SK-N-SH (cell line): ENCODE measurements around the gene C1GALT1. TPM values are rescaled to one million over a fixed set of nuclear protein-coding genes. Genes with fewer than 3 reads are reported as not detected.

Experiments used
- CTCF ChIA-PET: fragments of 300-600, 350-600 bp; formaldehyde crosslinking; extraction: SDS; loops from one replicate; lab custom pipeline; 2021; lab: Yijun Ruan, JAX
- POLR2A ChIA-PET: fragments of 350-600 bp; sonication (Branson Sonifier 250); formaldehyde crosslinking; extraction: SDS; loops from one replicate; lab custom pipeline; 2020; ENCODE audit warnings: antibody characterized with exemption, inconsistent platforms; lab: Yijun Ruan, JAX
- DNase-seq: peaks from one replicate; pipeline ENCODE4 v3.0.0; 2012
- H2AFZ ChIP-seq: fragments of 200-600 bp; sonication (generic); 2 replicates; pipeline ENCODE4 v1.8.1; 2016; ENCODE audit warnings: antibody characterized with exemption, mild to moderate bottlenecking, low read depth
- H3F3A ChIP-seq: fragments of 200-600 bp; sonication (generic); replicated peaks from 2 replicates; pipeline ENCODE3; 2016; ENCODE audit warnings: antibody characterized with exemption, mild to moderate bottlenecking; ENCODE audit not compliant: insufficient read depth
- H3K27ac ChIP-seq, 2 experiments: fragments of 200-500 bp in 1 of 2; fragments of 200-600 bp in 1 of 2; sonication (Bioruptor generic) in 1 of 2; sonication (generic), shearing (Covaris generic) in 1 of 2; 2 replicates each; pipeline versions ENCODE4 v1.5.1 to v1.6.1; 2014 to 2016; ENCODE audit warnings: low read depth in 2 of 2, inconsistent platforms in 1 of 2, low read length in 1 of 2, mild to moderate bottlenecking in 1 of 2, mixed read lengths in 1 of 2
- H3K27me3 ChIP-seq: fragments of 200-600 bp; sonication (generic), shearing (Covaris generic); 2 replicates; pipeline ENCODE4 v1.6.1; 2016; ENCODE audit warnings: mixed run types; ENCODE audit not compliant: insufficient read depth
- H3K36me3 ChIP-seq, 2 experiments: fragments of 200-500 bp in 1 of 2; fragments of 200-600 bp in 1 of 2; sonication (Bioruptor generic) in 1 of 2; sonication (generic) in 1 of 2; replicated peaks in 1 of 2; 2 replicates each; pipeline versions ENCODE3 to v1.5.1; 2014 to 2016; ENCODE audit warnings: low read length in 1 of 2, mild to moderate bottlenecking in 1 of 2; ENCODE audit not compliant: insufficient read depth in 2 of 2, control insufficient read depth in 1 of 2
- H3K4me1 ChIP-seq, 2 experiments: fragments of 200-500 bp in 1 of 2; fragments of 200-600 bp in 1 of 2; sonication (Bioruptor generic) in 1 of 2; sonication (generic), shearing (Covaris generic) in 1 of 2; 2 replicates each; pipeline versions ENCODE4 v1.5.1 to v1.6.1; 2014 to 2016; ENCODE audit warnings: low read depth in 1 of 2, low read length in 1 of 2, mixed run types in 1 of 2; ENCODE audit not compliant: insufficient read depth in 2 of 2, control insufficient read depth in 1 of 2
- H3K4me2 ChIP-seq: fragments of 200-600 bp; sonication (generic), shearing (Covaris generic); 2 replicates; pipeline ENCODE4 v1.6.1; 2017; ENCODE audit warnings: mixed run types
- H3K4me3 ChIP-seq, 2 experiments: fragments of 200-500 bp in 1 of 2; fragments of 200-600 bp in 1 of 2; sonication (Bioruptor generic) in 1 of 2; sonication (generic), shearing (Covaris generic) in 1 of 2; 2 replicates each; pipeline versions ENCODE4 v1.5.1 to v1.8.1; 2014 to 2016; ENCODE audit warnings: low read depth in 2 of 2, inconsistent platforms in 1 of 2, low read length in 1 of 2, mild to moderate bottlenecking in 1 of 2, mixed read lengths in 1 of 2, moderate library complexity in 1 of 2
- H3K79me2 ChIP-seq: fragments of 200-600 bp; sonication (generic); 2 replicates; pipeline ENCODE4 v1.8.1; 2017; ENCODE audit warnings: mild to moderate bottlenecking; ENCODE audit not compliant: insufficient read depth
- H3K9ac ChIP-seq: fragments of 200-600 bp; sonication (generic); 2 replicates; pipeline ENCODE4 v1.6.1; 2017; ENCODE audit warnings: mixed run types
- H3K9me2 ChIP-seq: fragments of 200-600 bp; sonication (generic); 2 replicates; pipeline ENCODE4 v1.6.1; 2017; ENCODE audit warnings: mixed run types
- H3K9me3 ChIP-seq: fragments of 200-600 bp; sonication (generic); 2 replicates; pipeline ENCODE4 v1.6.1; 2017; ENCODE audit warnings: mixed run types, mild to moderate bottlenecking, moderate library complexity
- H4K20me1 ChIP-seq: fragments of 200-600 bp; sonication (generic); 2 replicates; pipeline ENCODE4 v1.6.1; 2017; ENCODE audit warnings: mild to moderate bottlenecking, mixed run types; ENCODE audit not compliant: insufficient read depth
- CHD2 ChIP-seq: fragments of 150-350 bp; IDR thresholded peaks from 2 replicates; pipeline ENCODE4 v1.6.1; 2018; ENCODE audit warnings: low read length; ENCODE audit not compliant: partially characterized antibody
- ELF1 ChIP-seq: IDR thresholded peaks from 2 replicates; pipeline ENCODE4 v1.4.0; 2012
- EZH2phosphoT487 ChIP-seq: fragments of 200-600 bp; sonication (generic); IDR thresholded peaks from 2 replicates; pipeline ENCODE4 v1.6.1; 2017; ENCODE audit warnings: low read depth, mixed run types, mild to moderate bottlenecking, antibody characterized with exemption, moderate library complexity, borderline replicate concordance
- FOSL2 ChIP-seq: IDR thresholded peaks from 2 replicates; pipeline ENCODE4 v1.4.0; 2012; ENCODE audit warnings: low read depth, mild to moderate bottlenecking, moderate library complexity, borderline replicate concordance
- FOXM1 ChIP-seq: IDR thresholded peaks from 2 replicates; pipeline ENCODE4 v1.4.0; 2012; ENCODE audit warnings: low read depth, mild to moderate bottlenecking
- GABPA ChIP-seq: IDR thresholded peaks from 2 replicates; pipeline ENCODE4 v1.4.0; 2012; ENCODE audit warnings: low read depth, mild to moderate bottlenecking
- GATA2 ChIP-seq: sonication (generic); formaldehyde crosslinking; IDR thresholded peaks from 2 replicates; pipeline ENCODE4 v1.5.0; 2020; ENCODE audit warnings: mild to moderate bottlenecking, missing genetic modification reagents
- POLR2AphosphoS5 ChIP-seq: IDR thresholded peaks from 2 replicates; pipeline ENCODE4 v1.6.1; 2012; ENCODE audit warnings: low read depth, low read length
- RFX5 ChIP-seq: IDR thresholded peaks from 2 replicates; pipeline ENCODE4 v1.6.1; 2012; ENCODE audit warnings: mild to moderate bottlenecking, improper control_type of control experiment, low read length
- RXRA ChIP-seq: IDR thresholded peaks from 2 replicates; pipeline ENCODE4 v1.4.0; 2012; ENCODE audit warnings: low read depth, mild to moderate bottlenecking, borderline replicate concordance
- TAF1 ChIP-seq: IDR thresholded peaks from 2 replicates; pipeline ENCODE4 v1.6.1; 2012; ENCODE audit warnings: low read depth, mild to moderate bottlenecking, low read length, moderate library complexity, borderline replicate concordance
- TCF12 ChIP-seq: IDR thresholded peaks from 2 replicates; pipeline ENCODE4 v1.4.0; 2012
- YY1 ChIP-seq: IDR thresholded peaks from 2 replicates; pipeline ENCODE4 v1.4.0; 2012; ENCODE audit warnings: low read depth, mild to moderate bottlenecking
- WGBS: methylation state at CpG from one replicate; pipeline ENCODE4 v1.1.6; 2017; ENCODE audit warnings: low lambda C conversion rate; 5-methylcytosine and 5-hydroxymethylcytosine counted together
- polyA plus RNA-seq, 3 experiments: library from polyadenylated mRNA; depleted of rRNA; stranded (reverse); fragments of >200 nt; gene quantifications; 2 replicates each; pipeline ENCODE4 v1.2.3, GENCODE V29; 2012
- TF ChIP-seq, protein P1 (sequence below): IDR thresholded peaks from 2 replicates; pipeline ENCODE4 v1.4.0; 2012; ENCODE audit warnings: low read depth
- TF ChIP-seq, protein P2 (sequence below): fragments of 150-350 bp; IDR thresholded peaks from 2 replicates; pipeline ENCODE4 v1.6.1; 2017; ENCODE audit warnings: antibody characterized with exemption, low read length, low read depth, borderline replicate concordance
- TF ChIP-seq, protein P3 (sequence below): fragments of 150-350 bp; IDR thresholded peaks from 2 replicates; pipeline ENCODE4 v1.6.1; 2016; ENCODE audit warnings: mild to moderate bottlenecking, low read depth, low read length
- TF ChIP-seq, protein P4 (sequence below): IDR thresholded peaks from 2 replicates; pipeline ENCODE4 v1.4.0; 2012; ENCODE audit warnings: low read depth, borderline replicate concordance

C1GALT1 gene
- polyA plus RNA-seq, 1 of the 3 experiments (the other 2 are of a cell fraction), result 15.2 TPM

DNA sequence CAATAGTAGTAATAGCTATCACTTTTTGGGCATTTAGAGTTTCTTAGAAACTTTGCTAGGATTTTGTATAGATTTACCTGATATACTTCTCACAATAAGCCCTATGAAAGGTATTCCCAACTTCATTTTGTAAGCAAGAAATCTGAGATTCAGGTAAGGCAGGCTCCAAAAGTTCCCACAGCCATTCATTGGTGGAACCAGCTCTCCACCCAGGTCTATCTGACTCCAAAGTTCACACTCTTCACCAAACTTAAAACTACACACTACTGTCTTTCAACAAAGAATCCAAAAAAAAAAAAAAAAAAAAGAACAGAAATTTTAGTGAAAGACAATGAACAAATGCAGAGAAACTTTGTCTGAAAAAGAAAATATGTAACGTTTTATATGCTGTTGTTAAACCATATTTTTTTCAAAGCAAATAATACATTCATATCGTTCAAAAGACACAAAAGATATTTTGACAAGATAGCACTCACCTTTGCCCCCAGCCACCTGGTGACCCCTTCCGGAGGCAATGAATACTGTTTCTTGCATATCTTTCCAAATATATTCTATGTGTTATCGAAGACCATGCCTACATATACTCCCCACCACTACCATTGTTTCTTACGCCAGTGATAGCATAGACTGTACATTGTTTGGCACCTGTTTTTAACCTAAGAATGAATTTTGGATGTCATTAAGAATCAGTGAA, 108.2 kb downstream of the C1GALT1 start:
- no peaks in the 10 kb centered on the region for H3F3A ChIP-seq
- no peaks in the 10 kb centered on the region for H3K79me2 ChIP-seq
- H3K4me2 ChIP-seq, result no peak overlapping the region
- H3K9me2 ChIP-seq, result no peaks in the 10 kb centered on the region
- no peaks in the 10 kb centered on the region for H3K36me3 ChIP-seq
- H3K27me3 ChIP-seq, result no peaks in the 10 kb centered on the region
- H3K27ac ChIP-seq, result no peak overlapping the region
- TF ChIP-seq EZH2phosphoT487, result no peak
- TF ChIP-seq, protein P1, sequence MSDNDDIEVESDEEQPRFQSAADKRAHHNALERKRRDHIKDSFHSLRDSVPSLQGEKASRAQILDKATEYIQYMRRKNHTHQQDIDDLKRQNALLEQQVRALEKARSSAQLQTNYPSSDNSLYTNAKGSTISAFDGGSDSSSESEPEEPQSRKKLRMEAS, result no peak
- no peak for TF ChIP-seq FOSL2
- TF ChIP-seq TAF1, result no peak
- no peak for TF ChIP-seq POLR2AphosphoS5
- TF ChIP-seq RFX5, result no peak
- TF ChIP-seq TCF12, result no peak
- TF ChIP-seq YY1, result no peak
- TF ChIP-seq FOXM1, result no peak
- TF ChIP-seq, protein P2, sequence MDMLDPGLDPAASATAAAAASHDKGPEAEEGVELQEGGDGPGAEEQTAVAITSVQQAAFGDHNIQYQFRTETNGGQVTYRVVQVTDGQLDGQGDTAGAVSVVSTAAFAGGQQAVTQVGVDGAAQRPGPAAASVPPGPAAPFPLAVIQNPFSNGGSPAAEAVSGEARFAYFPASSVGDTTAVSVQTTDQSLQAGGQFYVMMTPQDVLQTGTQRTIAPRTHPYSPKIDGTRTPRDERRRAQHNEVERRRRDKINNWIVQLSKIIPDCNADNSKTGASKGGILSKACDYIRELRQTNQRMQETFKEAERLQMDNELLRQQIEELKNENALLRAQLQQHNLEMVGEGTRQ, result no peak
- TF ChIP-seq CHD2, result no peak
- TF ChIP-seq, protein P3, sequence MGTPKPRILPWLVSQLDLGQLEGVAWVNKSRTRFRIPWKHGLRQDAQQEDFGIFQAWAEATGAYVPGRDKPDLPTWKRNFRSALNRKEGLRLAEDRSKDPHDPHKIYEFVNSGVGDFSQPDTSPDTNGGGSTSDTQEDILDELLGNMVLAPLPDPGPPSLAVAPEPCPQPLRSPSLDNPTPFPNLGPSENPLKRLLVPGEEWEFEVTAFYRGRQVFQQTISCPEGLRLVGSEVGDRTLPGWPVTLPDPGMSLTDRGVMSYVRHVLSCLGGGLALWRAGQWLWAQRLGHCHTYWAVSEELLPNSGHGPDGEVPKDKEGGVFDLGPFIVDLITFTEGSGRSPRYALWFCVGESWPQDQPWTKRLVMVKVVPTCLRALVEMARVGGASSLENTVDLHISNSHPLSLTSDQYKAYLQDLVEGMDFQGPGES, result no peak
- TF ChIP-seq RXRA, result no peak
- TF ChIP-seq ELF1, result no peak
- TF ChIP-seq GATA2 (CRISPR knock-in tag), result no peak
- TF ChIP-seq, protein P4, sequence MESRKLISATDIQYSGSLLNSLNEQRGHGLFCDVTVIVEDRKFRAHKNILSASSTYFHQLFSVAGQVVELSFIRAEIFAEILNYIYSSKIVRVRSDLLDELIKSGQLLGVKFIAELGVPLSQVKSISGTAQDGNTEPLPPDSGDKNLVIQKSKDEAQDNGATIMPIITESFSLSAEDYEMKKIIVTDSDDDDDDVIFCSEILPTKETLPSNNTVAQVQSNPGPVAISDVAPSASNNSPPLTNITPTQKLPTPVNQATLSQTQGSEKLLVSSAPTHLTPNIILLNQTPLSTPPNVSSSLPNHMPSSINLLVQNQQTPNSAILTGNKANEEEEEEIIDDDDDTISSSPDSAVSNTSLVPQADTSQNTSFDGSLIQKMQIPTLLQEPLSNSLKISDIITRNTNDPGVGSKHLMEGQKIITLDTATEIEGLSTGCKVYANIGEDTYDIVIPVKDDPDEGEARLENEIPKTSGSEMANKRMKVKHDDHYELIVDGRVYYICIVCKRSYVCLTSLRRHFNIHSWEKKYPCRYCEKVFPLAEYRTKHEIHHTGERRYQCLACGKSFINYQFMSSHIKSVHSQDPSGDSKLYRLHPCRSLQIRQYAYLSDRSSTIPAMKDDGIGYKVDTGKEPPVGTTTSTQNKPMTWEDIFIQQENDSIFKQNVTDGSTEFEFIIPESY, result no peak
- TF ChIP-seq GABPA, result no peak
- TF ChIP-seq, all 33 proteins: peak for 0
- Histone ChIP-seq H3K4me1 (no peaks in the 10 kb centered on the region), H2AFZ (no peak overlapping the region), H3K4me3 (no peak overlapping the region), H3K9me3 (no peaks in the 10 kb centered on the region), H3K9ac (no peak overlapping the region), H4K20me1 (no peaks in the 10 kb centered on the region)
- POLR2A ChIA-PET, result no interaction called here
- WGBS, result 33% methylated on average over 5 of the region's 5 CpGs
- CTCF ChIA-PET, result no interaction called here
- no peak for DNase-seq
